ENCODE data around the gene ZC3H7A.

Gene ZC3H7A

GRCh38 chr16:11783319-11784037 lies 13.6 kb downstream of the ZC3H7A start:
- no peaks in the 10 kb centered on the region for H3K27me3 Mint-ChIP-seq (ENCODE audit: low read depth, poor library complexity)
- DNase-seq: no peak
- no peak overlapping the region for H3K4me3 Mint-ChIP-seq
- H3K9me3 Mint-ChIP-seq: no peaks in the 10 kb centered on the region
- H3K36me3 Mint-ChIP-seq (ENCODE audit: low read depth): peaks cover 34% of the 10 kb centered on the region
- H3K27ac Mint-ChIP-seq: peak overlapping the region; percentile 78
- no peak for TF ChIP-seq CTCF (IDR thresholded peaks at IDR 0.05)
- H3K4me1 Mint-ChIP-seq: peaks cover 28% of the 10 kb centered on the region

GRCh38 chr16:11781773-11782172 lies 15.3 kb downstream of the ZC3H7A start:
- Mint-ChIP-seq H3K9me3 (no peaks in the 10 kb centered on the region), H3K27ac (peak overlapping the region; percentile 91), H3K4me1 (peaks cover 24% of the 10 kb centered on the region), H3K4me3 (no peak overlapping the region), H3K27me3 (ENCODE audit: low read depth, poor library complexity) (no peaks in the 10 kb centered on the region), H3K36me3 (ENCODE audit: low read depth) (peaks cover 31% of the 10 kb centered on the region)
- TF ChIP-seq CTCF (IDR thresholded peaks at IDR 0.05): no peak
- no peak for DNase-seq

GRCh38 chr16:11780991-11781680 lies 15.9 kb downstream of the ZC3H7A start:
- TF ChIP-seq CTCF (IDR thresholded peaks at IDR 0.05): no peak
- Mint-ChIP-seq H3K4me3 (no peak overlapping the region), H3K36me3 (ENCODE audit: low read depth) (peaks cover 29% of the 10 kb centered on the region), H3K27me3 (ENCODE audit: low read depth, poor library complexity) (no peaks in the 10 kb centered on the region), H3K27ac (peak overlapping the region; percentile 91), H3K9me3 (no peaks in the 10 kb centered on the region), H3K4me1 (peaks cover 24% of the 10 kb centered on the region)
- no peak for DNase-seq

- peaks cover 24% of the 10 kb centered on the region for H3K4me1 Mint-ChIP-seq
- no peak overlapping the region for H3K4me3 Mint-ChIP-seq
- H3K27ac Mint-ChIP-seq: no peak overlapping the region
- H3K27me3 Mint-ChIP-seq (ENCODE audit: low read depth, poor library complexity): no peaks in the 10 kb centered on the region
- H3K9me3 Mint-ChIP-seq: no peaks in the 10 kb centered on the region
- peaks cover 47% of the 10 kb centered on the region for H3K36me3 Mint-ChIP-seq (ENCODE audit: low read depth)
- DNase-seq: no peak
- TF ChIP-seq CTCF (IDR thresholded peaks at IDR 0.05): no peak
These were observed 18.0 kb downstream of the ZC3H7A start for GRCh38 chr16:11779074-11779473.

GRCh38 chr16:11774065-11774626 lies 22.9 kb downstream of the ZC3H7A start:
- no peak overlapping the region for H3K4me3 Mint-ChIP-seq
- no peaks in the 10 kb centered on the region for H3K27me3 Mint-ChIP-seq (ENCODE audit: low read depth, poor library complexity)
- DNase-seq: no peak
- H3K9me3 Mint-ChIP-seq: no peaks in the 10 kb centered on the region
- H3K4me1 Mint-ChIP-seq: no peaks in the 10 kb centered on the region
- peaks cover 62% of the 10 kb centered on the region for H3K36me3 Mint-ChIP-seq (ENCODE audit: low read depth)
- TF ChIP-seq CTCF (IDR thresholded peaks at IDR 0.05): no peak
- H3K27ac Mint-ChIP-seq: no peak overlapping the region

All from nephron progenitor cell (in vitro differentiated cells).